Liver (tissue), 9 donors: Measurements from ENCODE around the gene RBM23. TPM values are rescaled to one million over a fixed set of nuclear protein-coding genes. Genes with fewer than 3 reads are reported as not detected.

Experiments used
- DNase-seq: peaks from one replicate; pipeline ENCODE4 v3.0.0-alpha.2; 2017; ENCODE audit warnings: low spot score
- H3K27ac ChIP-seq, 2 donors: one replicate each; pipeline ENCODE4 v1.7.0; 2013; ENCODE audit warnings: inconsistent platforms in 2 of 2, low read length in 2 of 2, control low read depth in 1 of 2, low read depth in 1 of 2, mild to moderate bottlenecking in 1 of 2
- H3K27me3 ChIP-seq, 4 donors: one replicate each; pipeline versions ENCODE4 v1.6.1 to v1.7.0; 2013; ENCODE audit warnings: low read length in 3 of 4, inconsistent platforms in 1 of 4, mild to moderate bottlenecking in 1 of 4, moderate library complexity in 1 of 4; ENCODE audit not compliant: control insufficient read depth in 4 of 4, insufficient read depth in 4 of 4
- H3K36me3 ChIP-seq, 4 donors: one replicate each; pipeline versions ENCODE4 v1.6.1 to v1.7.0; 2013; ENCODE audit warnings: low read length in 3 of 4, mild to moderate bottlenecking in 3 of 4, low read depth in 1 of 4, moderate library complexity in 1 of 4; ENCODE audit not compliant: control insufficient read depth in 4 of 4, insufficient read depth in 3 of 4
- H3K4me1 ChIP-seq, 4 donors: one replicate each; pipeline versions ENCODE4 v1.6.1 to v1.7.0; 2013; ENCODE audit warnings: low read length in 3 of 4, mild to moderate bottlenecking in 3 of 4, moderate library complexity in 1 of 4; ENCODE audit not compliant: control insufficient read depth in 4 of 4, insufficient read depth in 4 of 4
- H3K4me3 ChIP-seq, 3 donors: one replicate each; pipeline versions ENCODE4 v1.6.1 to v1.7.0; 2013; ENCODE audit warnings: low read length in 3 of 3, control low read depth in 1 of 3, low read depth in 1 of 3, mild to moderate bottlenecking in 1 of 3
- H3K9ac ChIP-seq, 2 donors: one replicate each; pipeline ENCODE4 v1.7.0; 2013; ENCODE audit warnings: low read length in 2 of 2, mild to moderate bottlenecking in 2 of 2, moderate library complexity in 2 of 2, control low read depth in 1 of 2, low read depth in 1 of 2
- H3K9me3 ChIP-seq, 4 donors: one replicate each; pipeline versions ENCODE4 v1.6.1 to v1.7.0; 2013; ENCODE audit warnings: low read length in 3 of 4; ENCODE audit not compliant: control insufficient read depth in 4 of 4
- ATF3 ChIP-seq: IDR thresholded peaks from 2 replicates; pipeline ENCODE4 v1.6.1; 2016; ENCODE audit warnings: antibody characterized with exemption
- CTCF ChIP-seq: fragments of 150-350 bp; IDR thresholded peaks from 2 replicates; pipeline ENCODE4 v1.5.1; 2017; ENCODE audit warnings: improper control_type of control experiment, low read depth, low read length; ENCODE audit not compliant: missing input control
- EGR1 ChIP-seq, 2 donors: IDR thresholded peaks; 2 replicates each; pipeline ENCODE4 v1.6.1; 2016 to 2018; ENCODE audit warnings: antibody characterized with exemption in 2 of 2, low read depth in 2 of 2
- FOXA1 ChIP-seq: IDR thresholded peaks from 2 replicates; pipeline ENCODE4 v1.6.1; 2016; ENCODE audit warnings: antibody characterized with exemption
- FOXA2 ChIP-seq: IDR thresholded peaks from 2 replicates; pipeline ENCODE4 v1.6.1; 2016; ENCODE audit warnings: antibody characterized with exemption
- GABPA ChIP-seq, 2 donors: IDR thresholded peaks in 1 of 2; conservative IDR thresholded peaks in 1 of 2; 2 replicates each; pipeline ENCODE4 v1.6.1; 2016; ENCODE audit warnings: antibody characterized with exemption in 2 of 2, mild to moderate bottlenecking in 1 of 2, moderate library complexity in 1 of 2
- HNF4A ChIP-seq, 2 donors: conservative IDR thresholded peaks; 2 replicates each; pipeline ENCODE4 v1.6.1; 2016; ENCODE audit warnings: antibody characterized with exemption in 2 of 2, mild to moderate bottlenecking in 2 of 2
- HNF4G ChIP-seq: IDR thresholded peaks from 2 replicates; pipeline ENCODE4 v1.6.1; 2016; ENCODE audit warnings: antibody characterized with exemption
- JUND ChIP-seq, 2 donors: IDR thresholded peaks; 2 replicates each; pipeline ENCODE4 v1.6.1; 2016; ENCODE audit warnings: antibody characterized with exemption in 2 of 2
- MAX ChIP-seq: IDR thresholded peaks from 2 replicates; pipeline ENCODE4 v1.6.1; 2016; ENCODE audit warnings: antibody characterized with exemption
- NR2F2 ChIP-seq: IDR thresholded peaks from 2 replicates; pipeline ENCODE4 v1.6.1; 2016; ENCODE audit warnings: antibody characterized with exemption
- RAD21 ChIP-seq, 2 donors: IDR thresholded peaks; 2 replicates each; pipeline ENCODE4 v1.6.1; 2016; ENCODE audit warnings: antibody characterized with exemption in 2 of 2, mild to moderate bottlenecking in 2 of 2
- REST ChIP-seq: IDR thresholded peaks from 2 replicates; pipeline ENCODE4 v1.6.1; 2016; ENCODE audit warnings: antibody characterized with exemption, mild to moderate bottlenecking
- RXRA ChIP-seq, 2 donors: IDR thresholded peaks; 2 replicates each; pipeline ENCODE4 v1.6.1; 2017 to 2018; ENCODE audit warnings: antibody characterized with exemption in 2 of 2, mild to moderate bottlenecking in 1 of 2
- SP1 ChIP-seq: IDR thresholded peaks from 2 replicates; pipeline ENCODE4 v1.6.1; 2018; ENCODE audit warnings: antibody characterized with exemption, mild to moderate bottlenecking
- TAF1 ChIP-seq: conservative IDR thresholded peaks from 2 replicates; pipeline ENCODE4 v1.6.1; 2016; ENCODE audit warnings: antibody characterized with exemption, mild to moderate bottlenecking
- YY1 ChIP-seq: IDR thresholded peaks from 2 replicates; pipeline ENCODE4 v1.6.1; 2016; ENCODE audit warnings: antibody characterized with exemption, mild to moderate bottlenecking
- ZBTB33 ChIP-seq: IDR thresholded peaks from 2 replicates; pipeline ENCODE4 v1.6.1; 2016; ENCODE audit warnings: antibody characterized with exemption
- WGBS: extraction: QIAGEN DNeasy Blood & Tissue Kit; methylation state at CpG from one replicate; pipeline ENCODE4 v1.1.7; 2013; 5-methylcytosine and 5-hydroxymethylcytosine counted together
- polyA plus RNA-seq, 2 donors: library from polyadenylated mRNA; stranded (reverse) in 1 of 2; unstranded in 1 of 2; fragments of 200-250 nt in 1 of 2; fragments of >200 nt in 1 of 2; fragmentation: Nextera tagmentation in 1 of 2; extraction: Ambion mirVana in 1 of 2; gene quantifications; one replicate each; pipeline versions ENCODE4 v1.2.1 to v1.2.3, GENCODE V29; 2013 to 2015
- total RNA-seq, 2 donors: library from RNA; depleted of rRNA; stranded (reverse); fragments of >200 nt; gene quantifications; one replicate each; pipeline ENCODE4 v1.2.3, GENCODE V29; 2014
- donor health status: healthy.
- donor health status: healthy.
- donor health status: healthy.
- donor health status: healthy.
- donor health status: healthy.

RBM23 gene
- 100 to 1,000 TPM in 1 of 2 donors, 10 to 100 TPM in 1; 36.7 to 242 TPM for total RNA-seq
- 10 to 100 TPM; 22.3 to 26.0 TPM for polyA plus RNA-seq

- peak within 1 kb of the TSS; percentile 100 for H3K9ac ChIP-seq
- peak; percentile 99 for DNase-seq
- peak within 1 kb of the TSS; percentile 54 to 98 (median 90) for H3K4me3 ChIP-seq
- H3K27me3 ChIP-seq: no peaks in the 10 kb centered on the region
- peaks cover 7 to 31% (median 20%) of the 10 kb centered on the region in 4 donors for H3K36me3 ChIP-seq
- TF ChIP-seq HNF4G (peak; percentile 87), ATF3 (peak; percentile 53), CTCF (no peak), NR2F2 (no peak), HNF4A (conservative IDR thresholded peaks at IDR 0.05) (peak; percentile 93 to 95), FOXA2 (no peak), JUND (IDR thresholded peaks at IDR 0.05) (peak in 1 of 2 donors; percentile 75), RXRA (IDR thresholded peaks at IDR 0.05) (peak; percentile 62 to 65), REST (peak; percentile 79), YY1 (peak; percentile 100), GABPA (IDR thresholded peaks at IDR 0.05 in 1 of 2, conservative IDR thresholded peaks at IDR 0.05 in 1 of 2) (no peak), ZBTB33 (peak; percentile 78), MAX (no peak), FOXA1 (peak; percentile 47), RAD21 (IDR thresholded peaks at IDR 0.05) (peak in 1 of 2 donors; percentile 10), EGR1 (IDR thresholded peaks at IDR 0.05; ENCODE audit: low read depth in 2 of 2) (peak; percentile 26 to 53), TAF1 (no peak), SP1 (peak; percentile 92)
- H3K9me3 ChIP-seq: no peaks in the 10 kb centered on the region
- WGBS: under 1% methylated on average over 46 of the region's 46 CpGs
- H3K27ac ChIP-seq: peak within 1 kb of the TSS; percentile 100
- H3K4me1 ChIP-seq: peaks cover 10 to 33% (median 21%) of the 10 kb centered on the region in 4 donors
Observed at GRCh38 chr14:22918804-22919600, at the start of gene RBM23. TSS of gene RBM23 (minus strand) at chr14:22919149.
